ENCODE measurements around the gene PTPRK. TPM values are rescaled to one million over a fixed set of nuclear protein-coding genes. Genes with fewer than 3 reads are reported as not detected.

The PTPRK gene
- total RNA-seq, 4 donors from 2014 or later = 10.3 to 36.0 (median 20.5) TPM

GRCh38 chr6:127924440-127924839 lies 596.0 kb downstream of the PTPRK start:
- Histone ChIP-seq H3K4me1 (no peaks in the 10 kb centered on the region), H3K27ac (no peak overlapping the region), H3K9me3 (peaks cover 0 to 12% (median 6%) of the 10 kb centered on the region in 3 donors), H3K27me3 (no peaks in the 10 kb centered on the region), H3K4me3 (no peak overlapping the region), H3K36me3 (no peaks in the 10 kb centered on the region)
- 64 to 70% methylated on average over 2 of the region's 2 CpGs for WGBS, 2 donors
- DNase-seq = no peak
- no peak for TF ChIP-seq POLR2A (IDR thresholded peaks at IDR 0.05)
- TF ChIP-seq, protein P1, sequence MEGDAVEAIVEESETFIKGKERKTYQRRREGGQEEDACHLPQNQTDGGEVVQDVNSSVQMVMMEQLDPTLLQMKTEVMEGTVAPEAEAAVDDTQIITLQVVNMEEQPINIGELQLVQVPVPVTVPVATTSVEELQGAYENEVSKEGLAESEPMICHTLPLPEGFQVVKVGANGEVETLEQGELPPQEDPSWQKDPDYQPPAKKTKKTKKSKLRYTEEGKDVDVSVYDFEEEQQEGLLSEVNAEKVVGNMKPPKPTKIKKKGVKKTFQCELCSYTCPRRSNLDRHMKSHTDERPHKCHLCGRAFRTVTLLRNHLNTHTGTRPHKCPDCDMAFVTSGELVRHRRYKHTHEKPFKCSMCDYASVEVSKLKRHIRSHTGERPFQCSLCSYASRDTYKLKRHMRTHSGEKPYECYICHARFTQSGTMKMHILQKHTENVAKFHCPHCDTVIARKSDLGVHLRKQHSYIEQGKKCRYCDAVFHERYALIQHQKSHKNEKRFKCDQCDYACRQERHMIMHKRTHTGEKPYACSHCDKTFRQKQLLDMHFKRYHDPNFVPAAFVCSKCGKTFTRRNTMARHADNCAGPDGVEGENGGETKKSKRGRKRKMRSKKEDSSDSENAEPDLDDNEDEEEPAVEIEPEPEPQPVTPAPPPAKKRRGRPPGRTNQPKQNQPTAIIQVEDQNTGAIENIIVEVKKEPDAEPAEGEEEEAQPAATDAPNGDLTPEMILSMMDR (IDR thresholded peaks at IDR 0.05) = no peak
- intact Hi-C loops (cut with DNase I) = no loop called here

- H3K4me3 ChIP-seq = no peak overlapping the region
- TF ChIP-seq POLR2A (IDR thresholded peaks at IDR 0.05) = no peak
- TF ChIP-seq, protein P1 (IDR thresholded peaks at IDR 0.05) = no peak
- H3K27ac ChIP-seq = no peak overlapping the region
- H3K4me1 ChIP-seq = no peaks in the 10 kb centered on the region
- intact Hi-C loops (cut with DNase I) = no loop called here
- no peaks in the 10 kb centered on the region for H3K27me3 ChIP-seq
- H3K9me3 ChIP-seq = peaks cover 0 to 12% (median 6%) of the 10 kb centered on the region in 3 donors
- no peak for DNase-seq
- no peaks in the 10 kb centered on the region for H3K36me3 ChIP-seq
Observed at GRCh38 chr6:127924031-127924430, 596.4 kb downstream of the PTPRK start.

GRCh38 chr6:127923135-127923534 lies 597.3 kb downstream of the PTPRK start:
- no peak for DNase-seq
- Histone ChIP-seq H3K9me3 (peaks cover 0 to 12% (median 6%) of the 10 kb centered on the region in 3 donors), H3K4me1 (no peaks in the 10 kb centered on the region), H3K27me3 (no peaks in the 10 kb centered on the region), H3K36me3 (no peaks in the 10 kb centered on the region), H3K27ac (no peak overlapping the region), H3K4me3 (no peak overlapping the region)
- intact Hi-C loops (cut with DNase I) = no loop called here
- WGBS, 2 donors = 51 to 84% methylated on average over 2 of the region's 2 CpGs
- no peak for TF ChIP-seq POLR2A (IDR thresholded peaks at IDR 0.05)
- TF ChIP-seq, protein P1 (IDR thresholded peaks at IDR 0.05) = no peak

GRCh38 chr6:127921982-127922381 lies 598.4 kb downstream of the PTPRK start:
- Histone ChIP-seq H3K27me3 (no peaks in the 10 kb centered on the region), H3K4me3 (no peak overlapping the region), H3K27ac (no peak overlapping the region), H3K36me3 (no peaks in the 10 kb centered on the region), H3K4me1 (no peaks in the 10 kb centered on the region), H3K9me3 (peaks cover 0 to 12% (median 6%) of the 10 kb centered on the region in 3 donors)
- intact Hi-C loops (cut with DNase I) = no loop called here
- TF ChIP-seq POLR2A (IDR thresholded peaks at IDR 0.05) = no peak
- TF ChIP-seq, protein P1 (IDR thresholded peaks at IDR 0.05) = no peak
- no peak for DNase-seq
- 80 to 95% methylated on average over 3 to 6 of the region's 6 CpGs for WGBS, 2 donors

DNA sequence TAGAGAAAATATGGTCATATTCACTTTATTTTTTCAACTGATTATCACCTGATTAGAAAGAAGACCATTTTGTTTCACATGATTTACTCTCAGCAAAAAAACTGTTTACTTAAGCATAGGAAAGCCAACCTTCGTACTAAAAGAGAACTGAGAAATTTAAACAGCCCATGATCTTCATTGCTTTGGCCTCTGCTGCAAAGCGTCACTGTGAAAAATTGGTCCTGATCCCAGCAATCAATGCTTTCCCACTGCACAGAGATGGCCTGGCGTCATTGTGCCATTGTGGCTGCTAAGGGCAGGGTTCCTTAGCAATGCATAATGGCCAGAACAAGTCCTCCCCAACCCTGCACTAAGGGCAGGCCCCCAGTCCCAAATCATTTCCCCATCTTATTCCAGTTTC lies 599.6 kb downstream of the PTPRK start:
- 49 to 52% methylated on average over 3 of the region's 3 CpGs for WGBS, 2 donors
- DNase-seq = no peak
- TF ChIP-seq, protein P1 (IDR thresholded peaks at IDR 0.05) = no peak
- TF ChIP-seq POLR2A (IDR thresholded peaks at IDR 0.05) = no peak
- Histone ChIP-seq H3K4me1 (no peaks in the 10 kb centered on the region), H3K27me3 (no peaks in the 10 kb centered on the region), H3K4me3 (no peak overlapping the region), H3K9me3 (peaks cover 0 to 2% (median 0%) of the 10 kb centered on the region in 3 donors), H3K27ac (no peak overlapping the region), H3K36me3 (no peaks in the 10 kb centered on the region)
- intact Hi-C loops (cut with DNase I) = no loop called here
